Stimulated activated CD4-positive, alpha-beta T cell treated with anti-CD3 and anti-CD28 coated beads, Interleukin-2, amount 100 ng/mL, for 4 hours (primary cell): ENCODE measurements around the gene ATXN7L1.

Experiments
- DNase-seq: peaks from one replicate; pipeline ENCODE4 v3.0.0-alpha.2; 2020; ENCODE audit warnings: low read depth

The ATXN7L1 gene

GRCh38 chr7:105644937-105645336 lies 231.5 kb downstream of the ATXN7L1 start:
- DNase-seq, result no peak

- DNase-seq, result no peak
Measured at GRCh38 chr7:105643851-105644250, 232.5 kb downstream of the ATXN7L1 start.

- DNase-seq, result no peak
Measured at GRCh38 chr7:105643384-105643783, 233.0 kb downstream of the ATXN7L1 start.

- DNase-seq, result no peak
Measured at GRCh38 chr7:105642264-105642663, 234.1 kb downstream of the ATXN7L1 start.

- DNase-seq, result no peak
Measured at GRCh38 chr7:105640956-105641810, 235.2 kb downstream of the ATXN7L1 start.

GRCh38 chr7:105639667-105640493 lies 236.5 kb downstream of the ATXN7L1 start:
- no peak for DNase-seq

GRCh38 chr7:105638902-105639495 lies 237.4 kb downstream of the ATXN7L1 start:
- DNase-seq, result no peak

GRCh38 chr7:105638334-105638733 lies 238.1 kb downstream of the ATXN7L1 start:
- no peak for DNase-seq

GRCh38 chr7:105637755-105638154 lies 238.6 kb downstream of the ATXN7L1 start:
- DNase-seq, result no peak

- no peak for DNase-seq
Measured at GRCh38 chr7:105636982-105637381, 239.4 kb downstream of the ATXN7L1 start.

GRCh38 chr7:105635197-105635596 lies 241.2 kb downstream of the ATXN7L1 start:
- no peak for DNase-seq

GRCh38 chr7:105625986-105626385 lies 250.4 kb downstream of the ATXN7L1 start:
- DNase-seq, result no peak

GRCh38 chr7:105623906-105624305 lies 252.5 kb downstream of the ATXN7L1 start:
- no peak for DNase-seq

GRCh38 chr7:105623378-105623777 lies 253.0 kb downstream of the ATXN7L1 start:
- no peak for DNase-seq

- DNase-seq, result no peak
Measured at GRCh38 chr7:105622106-105622731, 254.2 kb downstream of the ATXN7L1 start.

GRCh38 chr7:105621617-105622016 lies 254.8 kb downstream of the ATXN7L1 start:
- no peak for DNase-seq

- DNase-seq, result no peak
Measured at GRCh38 chr7:105621176-105621575, 255.2 kb downstream of the ATXN7L1 start.

GRCh38 chr7:105619590-105619989 lies 256.8 kb downstream of the ATXN7L1 start:
- DNase-seq, result no peak

GRCh38 chr7:105618016-105618296 lies 258.4 kb downstream of the ATXN7L1 start:
- no peak for DNase-seq

- no peak for DNase-seq
Measured at GRCh38 chr7:105617280-105618015, 259.0 kb downstream of the ATXN7L1 start.

GRCh38 chr7:105614341-105614840 lies 262.0 kb downstream of the ATXN7L1 start:
- DNase-seq, result no peak
